Thoracic aorta (tissue), 2 donors: ENCODE data around the gene FRMD3. TPM values are rescaled to one million over a fixed set of nuclear protein-coding genes. Genes with fewer than 3 reads are reported as not detected.

Source experiments
- ATAC-seq: fragments of 150-250 bp; one replicate; pipeline ENCODE4 v1.8.0; 2017; ENCODE audit warnings: low read depth; ENCODE audit not compliant: insufficient number of reproducible peaks, low FRiP score
- DNase-seq: peaks from one replicate; pipeline ENCODE4 v3.0.0-alpha.2; 2020; ENCODE audit warnings: low spot score
- H3K27ac ChIP-seq, 2 donors: fragments of 200-600 bp; sonication (generic); 1 replicate in 1 of 2; 2 replicates in 1 of 2; pipeline ENCODE4 v1.5.1; 2016; ENCODE audit warnings: mild to moderate bottlenecking in 2 of 2, moderate library complexity in 2 of 2
- H3K27me3 ChIP-seq: fragments of 200-600 bp; sonication (generic); replicated peaks from 2 replicates; pipeline ENCODE4 v1.6.0; 2016; ENCODE audit warnings: mild to moderate bottlenecking; ENCODE audit not compliant: insufficient read depth
- H3K36me3 ChIP-seq: fragments of 200-600 bp; sonication (generic); one replicate; pipeline ENCODE4 v1.5.1; 2016
- H3K4me1 ChIP-seq, 2 donors: fragments of 200-600 bp; sonication (generic); 1 replicate in 1 of 2; 2 replicates in 1 of 2; pipeline versions ENCODE4 v1.5.1 to v1.6.0; 2016; ENCODE audit warnings: low read depth in 2 of 2, mild to moderate bottlenecking in 1 of 2; ENCODE audit not compliant: control insufficient read depth in 1 of 2
- H3K4me3 ChIP-seq: fragments of 200-600 bp; sonication (generic); 2 replicates; pipeline ENCODE4 v1.5.1; 2016; ENCODE audit warnings: mild to moderate bottlenecking
- H3K9me3 ChIP-seq: fragments of 200-600 bp; sonication (generic); 2 replicates; pipeline ENCODE4 v1.5.1; 2016
- total RNA-seq, 2 donors: library from RNA; depleted of rRNA; stranded (reverse); fragments of >200 nt; gene quantifications; one replicate each; pipeline versions ENCODE4 v1.1.0 to v1.2.3, GENCODE V29; 2016
- TF ChIP-seq, protein P1 (sequence below): fragments of 200-600 bp; sonication (generic); IDR thresholded peaks from one replicate; pipeline ENCODE4 v1.5.1; 2019; ENCODE audit warnings: antibody characterized with exemption

FRMD3 gene
- total RNA-seq, 2 donors from 2014 or later, result 5.2 to 6.2 TPM

DNA sequence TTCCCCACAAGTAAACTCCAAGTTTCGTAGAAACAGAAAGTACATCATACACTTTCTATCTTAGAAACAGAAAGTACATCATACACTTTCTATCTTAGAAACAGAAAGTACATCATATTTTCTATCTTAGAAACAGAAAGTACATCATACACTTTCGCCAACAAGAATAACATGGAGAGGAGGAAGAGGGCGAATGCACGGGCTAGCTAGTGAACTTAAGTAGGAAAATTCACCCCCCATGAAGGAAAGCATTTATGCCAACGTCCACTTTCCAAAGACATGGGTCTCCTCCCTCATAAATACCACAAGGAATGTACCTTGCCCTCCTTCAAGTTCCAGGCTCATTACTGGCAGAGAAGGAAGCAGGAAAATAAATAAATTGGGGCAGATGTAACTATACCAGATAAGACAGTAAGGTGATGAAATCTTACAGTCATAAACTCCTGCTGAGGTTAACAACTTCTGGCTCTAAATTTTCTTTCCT, 64.7 kb downstream of the FRMD3 start:
- DNase-seq (no peak), ATAC-seq (no peak)
- H3K27me3 ChIP-seq, result no peaks in the 10 kb centered on the region
- no peaks in the 10 kb centered on the region for H3K4me1 ChIP-seq
- no peaks in the 10 kb centered on the region for H3K36me3 ChIP-seq
- H3K4me3 ChIP-seq, result no peak overlapping the region
- TF ChIP-seq, protein P1, sequence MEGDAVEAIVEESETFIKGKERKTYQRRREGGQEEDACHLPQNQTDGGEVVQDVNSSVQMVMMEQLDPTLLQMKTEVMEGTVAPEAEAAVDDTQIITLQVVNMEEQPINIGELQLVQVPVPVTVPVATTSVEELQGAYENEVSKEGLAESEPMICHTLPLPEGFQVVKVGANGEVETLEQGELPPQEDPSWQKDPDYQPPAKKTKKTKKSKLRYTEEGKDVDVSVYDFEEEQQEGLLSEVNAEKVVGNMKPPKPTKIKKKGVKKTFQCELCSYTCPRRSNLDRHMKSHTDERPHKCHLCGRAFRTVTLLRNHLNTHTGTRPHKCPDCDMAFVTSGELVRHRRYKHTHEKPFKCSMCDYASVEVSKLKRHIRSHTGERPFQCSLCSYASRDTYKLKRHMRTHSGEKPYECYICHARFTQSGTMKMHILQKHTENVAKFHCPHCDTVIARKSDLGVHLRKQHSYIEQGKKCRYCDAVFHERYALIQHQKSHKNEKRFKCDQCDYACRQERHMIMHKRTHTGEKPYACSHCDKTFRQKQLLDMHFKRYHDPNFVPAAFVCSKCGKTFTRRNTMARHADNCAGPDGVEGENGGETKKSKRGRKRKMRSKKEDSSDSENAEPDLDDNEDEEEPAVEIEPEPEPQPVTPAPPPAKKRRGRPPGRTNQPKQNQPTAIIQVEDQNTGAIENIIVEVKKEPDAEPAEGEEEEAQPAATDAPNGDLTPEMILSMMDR, result no peak
- H3K9me3 ChIP-seq, result no peaks in the 10 kb centered on the region
- H3K27ac ChIP-seq, result no peak overlapping the region

DNA sequence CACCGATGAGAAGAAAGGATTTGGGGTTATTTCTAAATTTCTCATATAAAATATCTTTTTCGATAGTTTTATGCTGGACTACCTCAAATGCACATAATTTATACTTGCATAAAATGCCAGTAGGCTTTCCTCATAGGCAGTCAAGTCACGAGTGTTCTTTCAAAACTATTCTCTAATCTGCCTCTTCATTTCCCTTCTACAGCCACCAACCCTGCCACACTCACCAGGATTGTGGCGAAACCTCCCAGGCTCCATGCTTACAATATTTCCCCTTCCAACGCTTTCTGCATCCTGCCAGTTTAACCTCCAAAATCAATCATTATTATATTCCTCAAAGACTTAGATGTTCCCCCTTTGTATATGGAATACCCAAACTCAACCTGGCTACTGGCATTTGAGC, 65.4 kb downstream of the FRMD3 start:
- no peaks in the 10 kb centered on the region for H3K36me3 ChIP-seq
- H3K27ac ChIP-seq, result no peak overlapping the region
- DNase-seq (no peak), ATAC-seq (no peak)
- no peaks in the 10 kb centered on the region for H3K9me3 ChIP-seq
- no peak overlapping the region for H3K4me3 ChIP-seq
- no peaks in the 10 kb centered on the region for H3K27me3 ChIP-seq
- no peaks in the 10 kb centered on the region for H3K4me1 ChIP-seq
- TF ChIP-seq, protein P1, result no peak

DNA sequence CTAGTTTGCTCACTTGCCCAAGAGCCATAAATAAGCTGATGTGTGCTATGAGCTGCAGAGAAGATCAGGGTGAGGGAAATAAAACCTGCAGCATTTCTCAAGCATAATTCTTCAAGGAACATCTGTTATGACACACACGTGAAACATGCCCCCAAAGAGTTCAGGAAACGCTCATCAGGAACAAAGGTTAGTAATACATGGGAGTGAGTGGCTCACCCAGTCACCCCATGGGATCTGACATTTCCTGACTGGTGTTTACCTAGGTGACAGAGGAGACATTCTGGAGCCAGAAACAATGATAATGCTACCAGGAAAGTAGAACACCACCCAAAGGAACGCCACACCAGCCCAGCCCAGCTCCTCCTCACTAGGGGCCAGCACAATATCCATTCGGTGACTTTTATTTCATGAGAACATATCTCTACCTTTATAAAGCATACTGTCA, 66.0 kb downstream of the FRMD3 start:
- Histone ChIP-seq H3K36me3 (no peaks in the 10 kb centered on the region), H3K4me1 (no peaks in the 10 kb centered on the region), H3K27me3 (no peaks in the 10 kb centered on the region), H3K9me3 (no peaks in the 10 kb centered on the region), H3K4me3 (no peak overlapping the region), H3K27ac (no peak overlapping the region)
- DNase-seq (no peak), ATAC-seq (no peak)
- TF ChIP-seq, protein P1, result no peak

DNA sequence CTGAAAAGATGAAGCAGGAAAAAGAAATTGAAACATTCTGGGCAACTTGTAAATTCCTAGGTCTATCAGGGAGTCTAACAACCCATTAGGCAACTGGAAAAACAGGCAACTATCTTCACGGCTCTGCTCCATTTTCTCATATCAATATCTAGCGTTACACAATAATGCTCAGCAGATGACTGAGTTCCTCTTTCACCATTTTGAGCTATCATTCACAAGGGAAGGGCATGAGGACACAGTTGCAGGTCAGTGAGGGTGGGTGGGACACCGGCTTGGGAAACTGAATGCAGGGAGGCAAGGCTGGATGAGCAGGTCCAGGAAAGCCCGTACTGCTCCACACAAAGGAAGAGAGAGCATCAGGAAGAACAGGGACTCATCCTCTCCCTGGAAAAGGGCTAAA, 67.0 kb downstream of the FRMD3 start:
- ATAC-seq, result no peak
- Histone ChIP-seq H3K4me3 (no peak overlapping the region), H3K27ac (no peak overlapping the region), H3K36me3 (no peaks in the 10 kb centered on the region), H3K4me1 (no peaks in the 10 kb centered on the region), H3K27me3 (no peaks in the 10 kb centered on the region), H3K9me3 (no peaks in the 10 kb centered on the region)
- no peak for DNase-seq
- TF ChIP-seq, protein P1, result no peak

DNA sequence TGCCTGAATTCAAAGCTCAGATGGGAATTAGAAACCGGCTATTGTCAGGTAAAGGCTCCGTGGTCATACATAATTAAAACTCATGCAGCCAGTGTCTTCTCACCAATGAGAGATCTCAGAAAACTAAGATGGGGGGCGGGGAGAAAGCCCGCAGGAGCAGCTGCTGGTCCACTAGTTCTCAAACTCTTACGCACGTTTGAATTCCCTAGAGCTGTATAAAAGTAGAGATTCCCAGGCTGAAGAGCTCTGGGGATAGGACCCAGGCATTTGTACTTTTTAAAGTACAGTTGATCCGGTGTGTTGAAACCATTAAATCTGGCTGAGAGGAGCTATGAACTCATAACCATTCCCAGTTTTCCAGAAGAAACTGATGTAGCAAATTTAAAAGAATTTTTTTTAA, 68.5 kb downstream of the FRMD3 start:
- TF ChIP-seq, protein P1, result no peak
- Histone ChIP-seq H3K4me3 (no peak overlapping the region), H3K9me3 (no peaks in the 10 kb centered on the region), H3K36me3 (no peaks in the 10 kb centered on the region), H3K27me3 (no peaks in the 10 kb centered on the region), H3K27ac (no peak overlapping the region), H3K4me1 (no peaks in the 10 kb centered on the region)
- DNase-seq, result no peak
- no peak for ATAC-seq
